ENCODE results near the gene SPRR2G.
"Not testable (repeated sequence)": the region's sequence is repeated elsewhere in the genome, so short reads cannot be mapped to it uniquely, and the experiment has no call there.

The SPRR2G gene

GRCh38 chr1:153128688-153129087 lies 22.0 kb downstream of the SPRR2G start:
- peaks cover 15% of the 10 kb centered on the region for H3K9me3 Mint-ChIP-seq
- not testable (repeated sequence) for H3K36me3 Mint-ChIP-seq (ENCODE audit: low read depth); H3K4me3 Mint-ChIP-seq; H3K4me1 Mint-ChIP-seq (ENCODE audit: low read depth); H3K27ac Mint-ChIP-seq
- H3K27me3 Mint-ChIP-seq = peaks cover 16% of the 10 kb centered on the region

- no peaks in the 10 kb centered on the region for H3K36me3 Mint-ChIP-seq (ENCODE audit: low read depth)
- no peaks in the 10 kb centered on the region for H3K4me1 Mint-ChIP-seq (ENCODE audit: low read depth)
- peaks cover 16% of the 10 kb centered on the region for H3K27me3 Mint-ChIP-seq
- H3K9me3 Mint-ChIP-seq = peaks cover 15% of the 10 kb centered on the region
- no peak overlapping the region for H3K4me3 Mint-ChIP-seq
- H3K27ac Mint-ChIP-seq = no peak overlapping the region
These were observed 23.4 kb downstream of the SPRR2G start for GRCh38 chr1:153127296-153127695.

DNA sequence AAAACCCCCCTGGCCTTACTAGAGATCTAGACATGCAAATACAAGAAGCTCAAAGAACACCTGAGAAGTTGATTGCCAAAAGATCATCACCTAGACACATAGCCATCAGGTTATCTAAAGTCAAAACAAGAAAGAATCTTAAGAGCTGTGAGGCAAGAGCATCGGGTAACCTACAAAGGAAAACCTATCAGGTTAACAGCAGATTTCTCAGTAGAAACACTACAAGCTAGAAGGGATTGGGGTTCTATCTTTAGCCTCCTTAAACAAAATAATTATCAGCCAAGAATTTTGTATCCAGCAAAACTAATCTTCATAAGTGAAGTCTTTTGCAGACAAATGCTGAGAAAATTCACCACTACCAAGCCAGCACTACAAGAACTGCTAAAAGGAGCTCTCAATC lies 25.2 kb downstream of the SPRR2G start:
- Mint-ChIP-seq H3K9me3 (peaks cover 15% of the 10 kb centered on the region), H3K4me1 (ENCODE audit: low read depth) (no peaks in the 10 kb centered on the region), H3K36me3 (ENCODE audit: low read depth) (no peaks in the 10 kb centered on the region), H3K27me3 (peaks cover 16% of the 10 kb centered on the region), H3K4me3 (no peak overlapping the region), H3K27ac (no peak overlapping the region)

DNA sequence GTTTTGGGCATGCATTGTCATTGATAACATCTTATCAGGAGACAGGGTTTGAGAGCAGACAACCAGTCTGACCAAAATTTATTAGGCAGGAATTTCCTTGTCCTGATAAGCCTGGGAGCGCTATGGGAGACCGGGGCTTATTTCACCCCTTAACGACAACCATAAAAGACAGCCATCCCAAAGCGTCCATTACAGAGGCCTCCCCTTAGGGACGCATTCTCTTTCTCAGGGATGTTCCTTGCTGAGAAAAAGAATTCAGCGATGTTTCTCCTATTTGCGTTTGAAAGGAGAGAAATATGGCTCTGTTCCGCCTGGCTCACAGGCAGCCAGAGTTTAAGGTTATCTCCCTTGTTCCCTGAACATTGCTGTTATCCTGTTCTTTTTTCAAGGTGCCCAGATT lies 26.9 kb downstream of the SPRR2G start:
- not testable (repeated sequence) for H3K4me1 Mint-ChIP-seq (ENCODE audit: low read depth); H3K36me3 Mint-ChIP-seq (ENCODE audit: low read depth)

GRCh38 chr1:153122831-153123421 lies 27.8 kb downstream of the SPRR2G start:
- no peaks in the 10 kb centered on the region for H3K36me3 Mint-ChIP-seq (ENCODE audit: low read depth)
- H3K9me3 Mint-ChIP-seq = peaks cover 15% of the 10 kb centered on the region
- no peak overlapping the region for H3K4me3 Mint-ChIP-seq
- no peak overlapping the region for H3K27ac Mint-ChIP-seq
- H3K4me1 Mint-ChIP-seq (ENCODE audit: low read depth) = no peaks in the 10 kb centered on the region
- H3K27me3 Mint-ChIP-seq = peaks cover 21% of the 10 kb centered on the region

More for the DNA sequence above, 26.9 kb downstream of the SPRR2G start:
- H3K27ac Mint-ChIP-seq, H3K4me3 Mint-ChIP-seq: not testable (repeated sequence)
- Mint-ChIP-seq H3K9me3 (peaks cover 15% of the 10 kb centered on the region), H3K27me3 (peaks cover 17% of the 10 kb centered on the region)

- H3K36me3 Mint-ChIP-seq (ENCODE audit: low read depth) = no peaks in the 10 kb centered on the region
- no peaks in the 10 kb centered on the region for H3K4me1 Mint-ChIP-seq (ENCODE audit: low read depth)
- H3K9me3 Mint-ChIP-seq = peaks cover 15% of the 10 kb centered on the region
- H3K4me3 Mint-ChIP-seq = no peak overlapping the region
- no peak overlapping the region for H3K27ac Mint-ChIP-seq
- peaks cover 32% of the 10 kb centered on the region for H3K27me3 Mint-ChIP-seq
These were observed 29.7 kb downstream of the SPRR2G start for GRCh38 chr1:153120945-153121344.

GRCh38 chr1:153119491-153119971 lies 31.2 kb downstream of the SPRR2G start:
- no peaks in the 10 kb centered on the region for H3K4me1 Mint-ChIP-seq (ENCODE audit: low read depth)
- H3K9me3 Mint-ChIP-seq = peaks cover 3% of the 10 kb centered on the region
- H3K27me3 Mint-ChIP-seq = peaks cover 46% of the 10 kb centered on the region
- no peak overlapping the region for H3K4me3 Mint-ChIP-seq
- no peaks in the 10 kb centered on the region for H3K36me3 Mint-ChIP-seq (ENCODE audit: low read depth)
- H3K27ac Mint-ChIP-seq = no peak overlapping the region

DNA sequence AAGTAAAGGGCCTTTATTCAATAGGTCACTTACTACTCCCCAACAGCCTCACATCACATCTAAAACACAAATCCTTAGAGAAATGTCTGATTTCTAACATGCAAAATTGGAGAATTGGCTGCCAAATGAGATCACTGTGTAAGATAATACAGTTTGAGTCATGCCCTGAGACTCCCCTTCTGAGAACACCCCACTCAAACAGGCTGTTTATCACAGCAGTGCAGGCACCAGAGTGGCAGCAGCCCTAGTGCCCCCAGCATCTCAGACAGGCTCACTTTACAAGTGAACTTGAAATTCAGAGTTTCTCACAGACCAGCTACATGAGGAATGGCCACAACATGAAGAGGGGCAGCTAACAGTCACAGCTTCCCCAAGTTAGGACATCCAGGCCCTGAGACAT lies 35.4 kb downstream of the SPRR2G start:
- H3K27me3 Mint-ChIP-seq = peaks cover 35% of the 10 kb centered on the region
- not testable (repeated sequence) for H3K4me3 Mint-ChIP-seq; H3K4me1 Mint-ChIP-seq (ENCODE audit: low read depth); H3K36me3 Mint-ChIP-seq (ENCODE audit: low read depth); H3K27ac Mint-ChIP-seq; H3K9me3 Mint-ChIP-seq

GRCh38 chr1:153113416-153113815 lies 37.3 kb downstream of the SPRR2G start, which contains the start of gene SPRR2F:
TSS of gene SPRR2F (minus strand) at chr1:153113516. CDS start at chr1:153112733, 783 bp downstream.
- no peaks in the 10 kb centered on the region for H3K9me3 Mint-ChIP-seq
- H3K4me3 Mint-ChIP-seq = no peak within 1 kb of the TSS
- no peaks in the 10 kb centered on the region for H3K4me1 Mint-ChIP-seq (ENCODE audit: low read depth)
- H3K36me3 Mint-ChIP-seq (ENCODE audit: low read depth) = no peaks in the 10 kb centered on the region
- peaks cover 30% of the 10 kb centered on the region for H3K27me3 Mint-ChIP-seq
- no peak within 1 kb of the TSS for H3K27ac Mint-ChIP-seq

- H3K4me1 Mint-ChIP-seq (ENCODE audit: low read depth); H3K9me3 Mint-ChIP-seq; H3K27ac Mint-ChIP-seq; H3K4me3 Mint-ChIP-seq; H3K36me3 Mint-ChIP-seq (ENCODE audit: low read depth): not testable (repeated sequence)
- H3K27me3 Mint-ChIP-seq = peaks cover 25% of the 10 kb centered on the region
These were observed 38.2 kb downstream of the SPRR2G start for GRCh38 chr1:153112454-153112853.

- Mint-ChIP-seq H3K4me1 (ENCODE audit: low read depth) (no peaks in the 10 kb centered on the region), H3K27me3 (peaks cover 29% of the 10 kb centered on the region), H3K36me3 (ENCODE audit: low read depth) (no peaks in the 10 kb centered on the region), H3K9me3 (no peaks in the 10 kb centered on the region), H3K27ac (no peak overlapping the region), H3K4me3 (no peak overlapping the region)
These were observed 50.4 kb downstream of the SPRR2G start for GRCh38 chr1:153100245-153100644.
